Stimulated activated CD8-positive, alpha-beta memory T cell treated with anti-CD3 and anti-CD28 coated beads, Interleukin-15, amount 100 ng/mL, for 1 hour (primary cell): Measurements from ENCODE around the gene PTCRA.
"Not testable (repeated sequence)": the region's sequence is repeated elsewhere in the genome, so short reads cannot be mapped to it uniquely, and the experiment has no call there.

Source experiments
- DNase-seq: peaks from one replicate; pipeline ENCODE4 v3.0.0-alpha.2; 2020; ENCODE audit warnings: low read depth

PTCRA gene, protein sequence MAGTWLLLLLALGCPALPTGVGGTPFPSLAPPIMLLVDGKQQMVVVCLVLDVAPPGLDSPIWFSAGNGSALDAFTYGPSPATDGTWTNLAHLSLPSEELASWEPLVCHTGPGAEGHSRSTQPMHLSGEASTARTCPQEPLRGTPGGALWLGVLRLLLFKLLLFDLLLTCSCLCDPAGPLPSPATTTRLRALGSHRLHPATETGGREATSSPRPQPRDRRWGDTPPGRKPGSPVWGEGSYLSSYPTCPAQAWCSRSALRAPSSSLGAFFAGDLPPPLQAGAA

DNA sequence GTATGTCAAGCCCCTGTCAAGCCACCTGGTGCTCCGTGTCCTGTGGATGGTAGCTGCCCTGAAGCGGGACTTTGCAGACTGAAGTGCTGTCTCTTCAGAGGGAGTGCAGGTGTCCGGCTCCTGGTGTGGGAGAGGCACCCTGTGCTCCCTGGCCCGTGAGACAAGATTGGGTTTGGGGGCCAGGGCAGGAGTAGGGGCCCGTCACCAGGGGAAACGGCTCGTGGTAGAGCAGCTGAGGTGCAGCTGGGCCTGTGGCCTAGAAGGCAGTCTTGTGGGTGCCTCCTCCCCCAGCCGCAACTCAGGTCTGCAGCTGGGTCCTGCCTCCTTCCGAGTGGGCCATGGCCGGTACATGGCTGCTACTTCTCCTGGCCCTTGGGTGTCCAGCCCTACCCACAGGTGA lies at the start of gene PTCRA:
PTCRA (plus strand) TSS at position 322 of the 400 bp plus-strand sequence; CDS start at position 339, 17 bp downstream.
- no peak for DNase-seq

DNA sequence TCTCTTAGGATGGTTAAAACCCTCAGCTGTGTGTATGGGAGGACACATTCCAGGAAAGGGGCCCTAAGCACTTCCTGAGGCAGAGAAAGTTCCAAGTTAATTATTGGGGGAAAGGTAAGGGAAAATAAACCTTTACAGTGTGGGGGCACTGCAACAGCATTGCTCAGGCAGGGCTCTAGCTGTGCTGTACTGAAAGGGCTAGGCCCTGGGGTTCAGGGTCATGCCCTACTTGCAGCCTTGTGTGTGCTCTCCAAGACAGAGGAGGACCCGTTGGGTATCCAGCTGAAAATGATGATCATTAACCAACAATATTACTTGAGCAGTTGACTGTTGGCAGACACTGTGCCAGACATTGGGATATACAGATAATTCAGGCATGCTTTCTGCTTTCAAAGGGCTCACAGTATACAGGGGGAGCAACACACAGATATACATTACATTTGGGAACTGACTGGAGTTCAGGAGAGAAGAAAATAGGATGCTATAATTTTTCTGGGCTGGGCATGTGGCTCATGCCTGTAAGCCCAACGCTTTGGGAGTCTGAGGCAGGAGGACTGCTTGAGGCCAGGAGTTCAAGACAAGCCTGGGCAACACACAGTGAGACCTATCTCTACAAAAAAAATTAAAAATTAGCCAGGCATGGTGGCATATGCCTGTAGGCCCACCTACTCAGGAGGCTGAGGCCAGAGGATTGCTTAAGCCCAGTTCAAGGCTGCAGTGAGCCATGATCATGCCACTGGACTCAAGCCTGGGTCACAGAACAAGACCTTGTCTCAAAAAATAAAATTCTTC lies 45.5 kb upstream of the PTCRA start:
- DNase-seq: no peak

GRCh38 chr6:42871711-42872110 lies 44.1 kb upstream of the PTCRA start:
- no peak for DNase-seq

GRCh38 chr6:42873313-42873712 lies 42.5 kb upstream of the PTCRA start:
- DNase-seq: no peak

- DNase-seq: no peak
These were observed 38.2 kb upstream of the PTCRA start for GRCh38 chr6:42877695-42878094.

DNA sequence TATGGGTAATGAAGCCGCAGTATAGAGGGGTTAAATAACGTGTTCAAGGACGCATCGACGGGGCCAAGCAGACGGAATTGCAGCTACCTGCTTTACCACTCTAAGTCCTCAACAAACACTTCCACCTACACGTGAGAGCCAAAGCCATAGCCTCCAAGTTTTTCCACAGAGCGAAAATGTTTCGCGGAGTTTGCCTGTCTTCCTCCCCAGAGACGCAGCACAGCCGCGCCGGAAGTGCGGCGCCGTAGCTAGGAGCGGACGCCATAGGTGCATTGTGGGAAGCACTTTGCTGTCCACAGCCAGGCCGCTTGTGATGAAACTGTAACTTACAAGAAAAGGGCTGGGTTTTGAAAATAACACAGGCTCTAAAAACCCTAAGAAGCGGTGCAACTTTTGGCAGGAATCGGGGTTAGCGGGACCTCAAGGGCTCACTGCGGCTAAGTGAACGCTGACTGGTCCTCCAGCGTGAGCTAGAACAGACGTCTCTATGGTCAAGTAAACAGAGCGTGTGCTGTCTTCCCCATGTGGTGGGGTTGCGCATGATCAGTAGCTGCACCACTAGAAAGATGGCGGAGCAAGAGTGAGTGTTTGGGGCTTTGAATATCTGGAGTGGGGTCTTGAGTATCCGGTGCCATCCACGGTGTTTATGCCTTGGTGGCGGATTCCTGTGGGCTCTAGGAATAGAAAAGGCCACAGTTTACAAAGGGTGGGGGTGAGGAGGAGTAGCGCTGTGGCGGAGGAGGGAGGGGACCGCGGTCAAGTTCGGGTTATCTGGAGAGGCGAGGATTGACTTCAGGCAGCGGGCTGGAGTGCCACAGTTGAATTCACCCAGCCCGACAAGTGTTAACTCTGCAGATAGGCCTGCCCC lies 36.2 kb upstream of the PTCRA start, which contains the start of gene RPL7L1:
RPL7L1 (plus strand) TSS at position 245 of the 868 bp plus-strand sequence; CDS start at position 540, 295 bp downstream.
- peak; percentile 51 for DNase-seq

- DNase-seq: not testable (repeated sequence)
These were observed 35.5 kb upstream of the PTCRA start for GRCh38 chr6:42880240-42880817.

- DNase-seq: not testable (repeated sequence)
These were observed 35.0 kb upstream of the PTCRA start for GRCh38 chr6:42880871-42881270.

DNA sequence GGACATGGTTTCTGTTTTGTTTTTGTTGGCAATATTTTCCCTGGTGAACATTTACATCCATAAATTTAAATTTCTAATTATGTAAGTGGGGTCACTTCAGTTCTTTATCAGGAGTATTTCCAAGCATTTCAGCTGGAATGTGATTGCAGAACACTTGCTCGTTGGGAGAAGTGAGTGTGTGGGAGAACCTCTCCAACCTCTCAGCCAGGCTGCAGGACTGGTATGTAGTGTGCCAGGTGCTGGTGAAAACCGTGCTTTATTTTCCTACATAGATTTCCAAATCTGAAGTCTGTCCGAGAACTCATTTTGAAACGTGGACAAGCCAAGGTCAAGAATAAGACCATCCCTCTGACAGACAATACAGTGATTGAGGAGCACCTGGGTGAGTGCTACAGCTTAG lies 30.2 kb upstream of the PTCRA start:
- no peak for DNase-seq

DNA sequence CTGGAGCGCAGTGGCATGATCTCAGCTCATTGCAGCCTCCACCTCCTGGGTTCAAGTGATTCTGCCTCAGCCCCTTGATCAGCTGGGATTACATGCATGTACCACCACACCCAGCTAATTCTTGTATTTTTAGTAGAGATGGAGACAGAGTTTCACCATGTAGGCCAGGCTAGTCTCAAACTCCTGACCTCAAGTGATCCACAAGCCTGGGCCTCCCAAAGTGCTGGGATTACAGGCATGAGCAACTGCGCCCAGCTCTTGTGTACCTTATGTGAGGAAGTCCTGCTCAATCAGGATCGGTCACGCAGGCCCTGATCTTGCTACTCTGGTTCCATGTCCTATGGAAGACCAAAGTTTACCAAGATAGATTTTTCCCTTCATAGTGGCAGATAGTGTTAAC lies 27.7 kb upstream of the PTCRA start:
- DNase-seq: not testable (repeated sequence)

- DNase-seq: no peak
These were observed 26.0 kb upstream of the PTCRA start for GRCh38 chr6:42889815-42890214.

DNA sequence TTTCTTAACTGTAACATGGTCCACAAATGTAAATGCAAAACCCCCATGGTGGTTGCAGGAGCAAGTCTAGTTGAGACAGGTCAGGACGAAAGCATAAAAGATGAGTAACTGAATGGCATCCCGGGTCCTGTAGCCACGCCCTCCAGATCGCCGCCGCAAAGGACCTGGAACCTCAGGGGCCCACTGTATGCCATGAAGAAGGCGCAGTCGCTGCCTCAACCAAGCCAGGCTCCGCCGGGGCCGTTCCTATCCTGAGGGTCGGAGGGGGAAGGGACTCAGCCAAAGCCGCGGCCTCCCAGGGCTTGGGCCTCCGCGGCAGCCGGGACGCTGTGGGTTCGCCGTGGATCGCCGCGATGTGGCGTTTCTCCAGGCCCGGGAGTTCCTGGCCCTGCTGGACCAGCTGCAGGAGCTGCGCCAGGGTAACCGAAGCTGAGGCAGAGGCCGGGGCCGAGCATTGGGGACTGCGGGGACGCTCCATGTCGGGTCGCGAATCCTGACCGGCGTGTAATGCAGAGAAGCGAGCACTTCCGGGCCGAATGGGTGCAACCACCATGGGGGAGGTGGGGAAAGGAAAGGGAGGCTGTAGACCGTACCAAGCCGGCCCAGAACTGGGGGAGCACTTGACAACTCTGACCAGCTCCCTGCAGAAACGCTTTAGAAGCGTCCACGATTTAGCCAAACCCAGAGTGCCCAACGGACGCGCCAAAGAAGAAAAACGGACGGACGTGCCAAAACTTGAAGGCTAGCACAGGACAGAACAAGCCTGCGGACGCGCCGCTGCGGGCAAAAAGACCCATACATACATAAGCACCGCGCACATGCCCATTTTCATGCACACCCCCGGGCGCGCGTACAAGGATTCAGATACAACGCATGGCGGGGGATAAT lies 25.3 kb upstream of the PTCRA start:
- DNase-seq: peak; percentile 76

DNA sequence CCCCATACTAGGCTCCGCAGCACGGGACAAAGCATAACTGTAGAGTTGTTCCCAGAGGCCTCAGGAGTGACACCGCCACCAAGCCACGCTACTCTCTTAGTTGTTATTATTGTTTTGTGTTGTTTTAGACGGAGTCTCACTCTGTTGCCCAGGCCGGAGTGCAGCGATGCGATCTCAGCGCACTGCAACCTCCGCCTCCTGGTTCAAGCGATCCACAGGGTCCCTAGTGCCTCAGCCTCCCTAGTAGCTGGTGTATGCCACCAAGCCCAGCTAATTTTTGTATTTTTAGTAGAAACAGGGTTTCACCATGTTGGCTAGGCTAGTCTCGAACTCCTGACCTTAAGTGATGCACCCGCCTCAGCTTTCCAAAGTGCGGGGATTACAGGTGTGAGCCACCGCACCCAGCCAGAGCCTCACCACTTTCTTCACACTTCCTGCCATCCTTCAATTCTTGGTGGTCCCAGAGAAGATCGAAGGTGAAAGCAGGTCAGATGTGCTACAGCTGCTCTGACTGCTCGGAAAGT lies 24.6 kb upstream of the PTCRA start:
- no peak for DNase-seq

DNA sequence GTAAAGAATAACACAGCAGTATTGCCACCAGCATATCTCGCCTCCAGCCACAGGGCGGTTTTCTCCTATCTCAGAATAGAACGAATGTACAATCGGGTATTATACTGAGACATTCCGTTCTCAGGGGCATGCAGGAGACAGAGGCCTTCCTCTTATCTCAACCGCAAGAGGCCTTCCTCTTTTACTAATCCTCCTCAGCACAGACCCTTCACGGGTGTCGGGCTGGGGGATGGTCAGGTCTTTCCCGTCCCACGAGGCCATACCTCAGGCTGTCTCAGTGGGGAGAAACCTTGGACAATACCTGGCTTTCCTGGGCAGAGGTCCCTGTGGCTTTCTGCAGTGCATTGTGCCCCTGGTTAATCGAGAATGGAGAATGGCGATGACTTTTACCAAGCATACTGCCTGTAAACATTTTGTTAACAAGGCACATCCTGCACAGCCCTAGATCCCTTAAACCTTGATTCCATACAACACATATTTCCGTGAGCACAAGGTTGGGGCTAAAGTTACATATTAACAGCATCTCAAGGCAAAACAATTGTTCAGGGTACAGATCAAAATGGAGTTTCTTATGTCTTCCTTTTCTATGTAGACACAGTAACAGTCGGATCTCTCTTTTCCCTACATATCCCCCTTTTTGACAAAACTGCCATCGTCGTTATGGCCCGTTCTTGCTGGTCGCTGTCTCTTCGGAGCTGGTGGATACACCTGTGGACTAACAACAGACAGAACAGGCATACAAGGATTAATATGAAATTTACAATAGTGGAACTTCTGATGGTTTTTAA lies 21.6 kb upstream of the PTCRA start:
- not testable (repeated sequence) for DNase-seq

GRCh38 chr6:42896178-42896719 lies 19.6 kb upstream of the PTCRA start:
- no peak for DNase-seq

- peak; percentile 58 for DNase-seq
These were observed 16.9 kb upstream of the PTCRA start for GRCh38 chr6:42898891-42899361.

GRCh38 chr6:42899871-42900270 lies 16.0 kb upstream of the PTCRA start:
- DNase-seq: no peak

DNA sequence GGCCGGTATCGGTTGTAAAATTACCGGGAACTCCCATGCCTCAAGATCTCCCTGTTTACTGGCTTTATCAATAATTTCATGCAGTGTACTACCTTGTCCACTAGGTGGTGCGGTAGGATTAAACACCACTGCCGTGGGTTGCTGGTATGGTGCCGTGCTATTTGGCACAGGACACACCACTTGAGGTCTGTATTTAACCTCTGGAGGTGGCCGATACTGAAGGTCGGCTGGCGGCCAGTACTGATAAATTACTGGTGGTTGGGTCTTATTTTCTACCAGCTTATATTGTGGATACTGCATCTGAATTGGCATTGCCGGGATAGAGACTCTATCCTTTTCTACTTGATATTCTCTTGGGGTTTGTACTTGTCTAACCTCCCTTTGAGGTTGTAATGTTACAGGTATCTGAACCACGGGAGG lies 14.3 kb upstream of the PTCRA start:
- peak; percentile 35 for DNase-seq
